Upper lobe of left lung (tissue), 6 donors: Measurements from ENCODE around the gene TAOK1. TPM values are rescaled to one million over a fixed set of nuclear protein-coding genes. Genes with fewer than 3 reads are reported as not detected.

Experiments used
- ATAC-seq, 2 donors: fragments of 200-7000 bp; cut with Tn5 transposase; one replicate each; pipeline ENCODE4 v1.9.1; 2022; ENCODE audit warnings: mild to moderate bottlenecking in 2 of 2, moderate library complexity in 2 of 2; ENCODE audit not compliant: low FRiP score in 2 of 2
- DNase-seq, 2 donors: peaks; one replicate each; pipeline ENCODE4 v3.0.0-alpha.2; 2019 to 2020
- H3K27ac ChIP-seq, 4 donors: fragments of 200-600 bp; sonication (generic); one replicate each; pipeline ENCODE4 v1.5.1; 2016 to 2019
- H3K27me3 ChIP-seq, 4 donors: fragments of 200-600 bp; sonication (generic); one replicate each; pipeline ENCODE4 v1.5.1; 2017 to 2019
- H3K36me3 ChIP-seq, 4 donors: fragments of 200-600 bp; sonication (generic); one replicate each; pipeline ENCODE4 v1.5.1; 2016 to 2019
- H3K4me1 ChIP-seq, 4 donors: fragments of 200-600 bp; sonication (generic); one replicate each; pipeline ENCODE4 v1.5.1; 2018 to 2019
- H3K4me3 ChIP-seq, 4 donors: fragments of 200-600 bp; sonication (generic); one replicate each; pipeline ENCODE4 v1.5.1; 2017 to 2019; ENCODE audit warnings: mild to moderate bottlenecking in 2 of 4, moderate library complexity in 1 of 4
- H3K9me3 ChIP-seq, 4 donors: fragments of 200-600 bp; sonication (generic); one replicate each; pipeline ENCODE4 v1.5.1; 2018 to 2019
- CTCF ChIP-seq, 6 experiments: fragments of 450-650 bp in 4 of 6; fragments of 200-600 bp in 2 of 6; sonication (generic) in 2 of 6; IDR thresholded peaks; one replicate each; pipeline ENCODE4 v1.5.1; 2016 to 2019; ENCODE audit warnings: antibody characterized with exemption in 6 of 6
- EP300 ChIP-seq, 4 donors: sonication (generic); formaldehyde crosslinking; IDR thresholded peaks; one replicate each; pipeline ENCODE4 v1.5.1; 2017; ENCODE audit warnings: antibody characterized with exemption in 4 of 4, control low read depth in 2 of 4
- POLR2A ChIP-seq, 4 donors: fragments of 450-650 bp; IDR thresholded peaks; one replicate each; pipeline ENCODE4 v1.5.1; 2016 to 2017; ENCODE audit warnings: antibody characterized with exemption in 4 of 4, mild to moderate bottlenecking in 2 of 4
- POLR2AphosphoS5 ChIP-seq, 2 donors: sonication (generic); formaldehyde crosslinking; IDR thresholded peaks; one replicate each; pipeline ENCODE4 v1.5.1; 2017; ENCODE audit warnings: antibody characterized with exemption in 2 of 2
- whole genome bisulfite sequencing, 2 donors: methylation state at CpG; one replicate each; pipeline ENCODE4 v1.1.5; 2017 to 2018; 5-methylcytosine and 5-hydroxymethylcytosine counted together
- total RNA-seq, 6 donors: library from RNA; depleted of rRNA in 4 of 6; stranded (reverse); fragments of >200 nt in 4 of 6; gene quantifications; one replicate each; pipeline versions ENCODE4 v1.1.0 to v1.2.1, GENCODE V29; 2016 to 2021
- donor health status: DM: no; HTN: no; CAD: no; lungs with moderate emphysema.
- donor health status: DM: no; HTN: yes; CAD: no; lungs with severe emphysema.

Gene TAOK1
- total RNA-seq, 6 donors from 2014 or later: 43.0 to 100 (median 59.3) TPM

GRCh38 chr17:29546085-29546484 lies 155.9 kb downstream of the TAOK1 start:
- 84 to 93% methylated on average over 1 of the region's 1 CpG for WGBS, 2 donors
- H3K4me1 ChIP-seq: peaks cover 0 to 7% (median 4%) of the 10 kb centered on the region in 4 donors
- H3K27ac ChIP-seq: no peak overlapping the region
- no peak overlapping the region for H3K4me3 ChIP-seq
- peaks cover 0 to 32% (median 25%) of the 10 kb centered on the region in 4 donors for H3K36me3 ChIP-seq
- ATAC-seq: no peak
- no peaks in the 10 kb centered on the region for H3K9me3 ChIP-seq
- DNase-seq: no peak
- no peak for TF ChIP-seq POLR2AphosphoS5 (IDR thresholded peaks at IDR 0.05)
- no peak for TF ChIP-seq EP300 (IDR thresholded peaks at IDR 0.05)
- TF ChIP-seq POLR2A (IDR thresholded peaks at IDR 0.05): no peak
- no peak for TF ChIP-seq CTCF (IDR thresholded peaks at IDR 0.05)
- no peaks in the 10 kb centered on the region for H3K27me3 ChIP-seq

- no peaks in the 10 kb centered on the region for H3K27me3 ChIP-seq
- ATAC-seq: no peak
- no peak overlapping the region for H3K4me3 ChIP-seq
- peaks cover 0 to 24% (median 21%) of the 10 kb centered on the region in 4 donors for H3K36me3 ChIP-seq
- H3K27ac ChIP-seq: no peak overlapping the region
- WGBS, 2 donors: 79 to 86% methylated on average over 1 of the region's 1 CpG
- TF ChIP-seq POLR2A (IDR thresholded peaks at IDR 0.05) (no peak), CTCF (IDR thresholded peaks at IDR 0.05) (no peak), EP300 (IDR thresholded peaks at IDR 0.05) (no peak), POLR2AphosphoS5 (IDR thresholded peaks at IDR 0.05) (no peak)
- DNase-seq: no peak
- H3K9me3 ChIP-seq: no peaks in the 10 kb centered on the region
- peaks cover 0 to 7% (median 4%) of the 10 kb centered on the region in 4 donors for H3K4me1 ChIP-seq
Observed at GRCh38 chr17:29546830-29547229, 156.7 kb downstream of the TAOK1 start.

- TF ChIP-seq EP300 (IDR thresholded peaks at IDR 0.05) (no peak), POLR2AphosphoS5 (IDR thresholded peaks at IDR 0.05) (no peak)
- ATAC-seq: no peak
- 31 to 42% methylated on average over 5 of the region's 5 CpGs for WGBS, 2 donors
Observed at GRCh38 chr17:29549177-29549923, 159.2 kb downstream of the TAOK1 start.

GRCh38 chr17:29555840-29556239 lies 165.7 kb downstream of the TAOK1 start:
- DNase-seq: no peak
- Histone ChIP-seq H3K4me1 (peaks cover 0 to 4% (median 0%) of the 10 kb centered on the region in 4 donors), H3K27me3 (no peaks in the 10 kb centered on the region), H3K9me3 (no peaks in the 10 kb centered on the region), H3K4me3 (no peak overlapping the region), H3K27ac (no peak overlapping the region), H3K36me3 (no peaks in the 10 kb centered on the region)
- no peak for ATAC-seq
- TF ChIP-seq EP300 (IDR thresholded peaks at IDR 0.05) (no peak), POLR2A (IDR thresholded peaks at IDR 0.05) (no peak), POLR2AphosphoS5 (IDR thresholded peaks at IDR 0.05) (no peak), CTCF (IDR thresholded peaks at IDR 0.05) (no peak)
- 71 to 79% methylated on average over 3 of the region's 3 CpGs for WGBS, 2 donors

More at GRCh38 chr17:29549177-29549923, 159.2 kb downstream of the TAOK1 start:
- Histone ChIP-seq H3K4me3 (no peak overlapping the region), H3K27me3 (no peaks in the 10 kb centered on the region), H3K9me3 (no peaks in the 10 kb centered on the region), H3K36me3 (peaks cover 0 to under 1% (median 0%) of the 10 kb centered on the region in 4 donors), H3K27ac (no peak overlapping the region), H3K4me1 (peaks cover 0 to 7% (median 4%) of the 10 kb centered on the region in 4 donors)
- DNase-seq: no peak

GRCh38 chr17:29557085-29557738 lies 167.0 kb downstream of the TAOK1 start:
- TF ChIP-seq CTCF (IDR thresholded peaks at IDR 0.05): no peak
- TF ChIP-seq EP300 (IDR thresholded peaks at IDR 0.05): no peak
- no peak for TF ChIP-seq POLR2A (IDR thresholded peaks at IDR 0.05)
- no peak for TF ChIP-seq POLR2AphosphoS5 (IDR thresholded peaks at IDR 0.05)
- no peak for DNase-seq
- 83 to 86% methylated on average over 1 of the region's 1 CpG for WGBS, 2 donors
- Histone ChIP-seq H3K36me3 (peaks cover 0 to 1% (median under 1%) of the 10 kb centered on the region in 4 donors), H3K4me1 (peaks cover 9 to 13% (median 13%) of the 10 kb centered on the region in 4 donors), H3K4me3 (no peak overlapping the region), H3K27me3 (no peaks in the 10 kb centered on the region), H3K9me3 (no peaks in the 10 kb centered on the region), H3K27ac (no peak overlapping the region)
- ATAC-seq: peak in 1 of 2 donors; percentile 35
